GM12865 (cell line): ENCODE data around the gene ZNF879.

Experiments
- DNase-seq: peaks from one replicate; pipeline ENCODE4 v3.0.0; 2010; ENCODE audit warnings: low read depth
- H3K4me3 ChIP-seq: 2 replicates; pipeline ENCODE4 v1.5.1; 2011; ENCODE audit warnings: mild to moderate bottlenecking, low read depth, low read length, control low read depth
- CTCF ChIP-seq: IDR thresholded peaks from 2 replicates; pipeline ENCODE4 v1.5.1; 2011; ENCODE audit warnings: low read length, control low read depth, low read depth, inconsistent platforms; ENCODE audit not compliant: insufficient read depth; ENCODE audit errors: missing control alignments

The ZNF879 gene

GRCh38 chr5:178988436-178989220 is 35.0 kb upstream of the ZNF879 start:
- no peak for DNase-seq
- H3K4me3 ChIP-seq = no peak overlapping the region
- no peak for TF ChIP-seq CTCF

GRCh38 chr5:178989311-178989710 is 34.3 kb upstream of the ZNF879 start:
- TF ChIP-seq CTCF = no peak
- DNase-seq = no peak
- H3K4me3 ChIP-seq = no peak overlapping the region

GRCh38 chr5:178990491-178990890 is 33.1 kb upstream of the ZNF879 start:
- DNase-seq = no peak
- no peak for TF ChIP-seq CTCF
- H3K4me3 ChIP-seq = no peak overlapping the region

GRCh38 chr5:178991190-178992145 is 32.1 kb upstream of the ZNF879 start:
- H3K4me3 ChIP-seq = no peak overlapping the region
- no peak for TF ChIP-seq CTCF
- DNase-seq = no peak

GRCh38 chr5:178992291-178992895 is 31.2 kb upstream of the ZNF879 start:
- no peak for TF ChIP-seq CTCF
- DNase-seq = no peak

GRCh38 chr5:178993236-178993765 is 30.3 kb upstream of the ZNF879 start:
- no peak overlapping the region for H3K4me3 ChIP-seq
- TF ChIP-seq CTCF = no peak
- DNase-seq = no peak

More at GRCh38 chr5:178992291-178992895, 31.2 kb upstream of the ZNF879 start:
- no peak overlapping the region for H3K4me3 ChIP-seq
